CD14-positive monocyte (primary cell): ENCODE results near the gene TNPO1. TPM values are rescaled to one million over a fixed set of nuclear protein-coding genes. Genes with fewer than 3 reads are reported as not detected.

ENCODE experiments used
- DNase-seq, 3 donors: peaks; one replicate each; pipeline ENCODE4 v3.0.0-alpha.2; 2011 to 2022
- H2AFZ ChIP-seq: 2 replicates; pipeline ENCODE4 v1.6.0; 2012; ENCODE audit warnings: mild to moderate bottlenecking, low read depth, low read length, inconsistent platforms; ENCODE audit not compliant: insufficient read depth, poor library complexity, severe bottlenecking
- H3K27ac ChIP-seq, 2 donors: 1 replicate in 1 of 2; 2 replicates in 1 of 2; pipeline ENCODE4 v1.5.1; 2012 to 2013; ENCODE audit warnings: low read length in 2 of 2, control low read depth in 1 of 2, inconsistent platforms in 1 of 2, low read depth in 1 of 2, mild to moderate bottlenecking in 1 of 2
- H3K27me3 ChIP-seq, 2 donors: one replicate each; pipeline versions ENCODE4 v1.6.0 to v1.6.1; 2011 to 2013; ENCODE audit warnings: low read length in 2 of 2; ENCODE audit not compliant: control insufficient read depth in 2 of 2, insufficient read depth in 2 of 2
- H3K36me3 ChIP-seq, 2 donors: replicated peaks in 1 of 2; 1 replicate in 1 of 2; 2 replicates in 1 of 2; pipeline versions ENCODE4 v1.5.1 to v1.6.1; 2012 to 2013; ENCODE audit warnings: low read length in 2 of 2, control low read depth in 1 of 2, inconsistent platforms in 1 of 2, mild to moderate bottlenecking in 1 of 2; ENCODE audit not compliant: insufficient read depth in 2 of 2, control insufficient read depth in 1 of 2
- H3K4me1 ChIP-seq, 2 donors: 1 replicate in 1 of 2; 2 replicates in 1 of 2; pipeline versions ENCODE4 v1.5.1 to v1.6.1; 2012 to 2013; ENCODE audit warnings: low read length in 2 of 2, control low read depth in 1 of 2, inconsistent platforms in 1 of 2, mild to moderate bottlenecking in 1 of 2, moderate library complexity in 1 of 2; ENCODE audit not compliant: insufficient read depth in 2 of 2, control insufficient read depth in 1 of 2
- H3K4me2 ChIP-seq: replicated peaks from 2 replicates; pipeline ENCODE3; 2012; ENCODE audit warnings: low read length, moderate library complexity, mild to moderate bottlenecking; ENCODE audit not compliant: poor library complexity, severe bottlenecking; ENCODE audit errors: extremely low read depth
- H3K4me3 ChIP-seq, 3 experiments: fragments of 200-600 bp in 1 of 3; sonication (generic) in 1 of 3; replicated peaks in 1 of 3; 1 replicate in 2 of 3; 2 replicates in 1 of 3; pipeline ENCODE4 v1.5.1; 2011 to 2013; ENCODE audit warnings: low read length in 3 of 3, mild to moderate bottlenecking in 3 of 3, control low read depth in 2 of 3, low read depth in 2 of 3, inconsistent platforms in 1 of 3, moderate library complexity in 1 of 3
- H3K79me2 ChIP-seq: 2 replicates; pipeline ENCODE4 v1.6.0; 2012; ENCODE audit warnings: mild to moderate bottlenecking, control low read depth, inconsistent platforms, low read length, moderate library complexity; ENCODE audit not compliant: insufficient read depth
- H3K9ac ChIP-seq: 2 replicates; pipeline ENCODE4 v1.6.0; 2017; ENCODE audit warnings: low read length, mild to moderate bottlenecking; ENCODE audit not compliant: insufficient read depth, poor library complexity, severe bottlenecking
- H3K9me3 ChIP-seq, 2 donors: replicated peaks in 1 of 2; 1 replicate in 1 of 2; 2 replicates in 1 of 2; pipeline versions ENCODE4 v1.5.1 to v1.6.1; 2012 to 2013; ENCODE audit warnings: low read length in 2 of 2, control low read depth in 1 of 2; ENCODE audit not compliant: control insufficient read depth in 1 of 2, insufficient read depth in 1 of 2
- H4K20me1 ChIP-seq: 2 replicates; pipeline ENCODE4 v1.6.0; 2012; ENCODE audit warnings: mild to moderate bottlenecking, low read length, control low read depth, moderate library complexity; ENCODE audit not compliant: insufficient read depth
- H3K27ac Mint-ChIP-seq, 7 donors: one replicate each; pipeline ENCODE4 v1.8.0; 2020; ENCODE audit warnings: mild to moderate bottlenecking in 7 of 7, mixed read lengths in 7 of 7, moderate library complexity in 6 of 7, inconsistent platforms in 2 of 7
- H3K27me3 Mint-ChIP-seq, 3 donors: one replicate each; pipeline ENCODE4 v1.8.0; 2021 to 2022; ENCODE audit warnings: low read depth in 3 of 3, mild to moderate bottlenecking in 3 of 3, mixed read lengths in 3 of 3, moderate library complexity in 3 of 3, inconsistent platforms in 1 of 3
- H3K36me3 Mint-ChIP-seq, 2 donors: one replicate each; pipeline ENCODE4 v1.8.0; 2020; ENCODE audit warnings: mixed read lengths in 2 of 2, inconsistent platforms in 1 of 2, mild to moderate bottlenecking in 1 of 2
- H3K4me1 Mint-ChIP-seq: one replicate; pipeline ENCODE4 v1.8.0; 2020; ENCODE audit warnings: mild to moderate bottlenecking, mixed read lengths
- H3K4me3 Mint-ChIP-seq, 2 donors: one replicate each; pipeline ENCODE4 v1.8.0; 2020; ENCODE audit warnings: mild to moderate bottlenecking in 2 of 2, mixed read lengths in 2 of 2, moderate library complexity in 1 of 2
- H3K9me3 Mint-ChIP-seq, 7 donors: one replicate each; pipeline ENCODE4 v1.8.0; 2020 to 2022; ENCODE audit warnings: mixed read lengths in 7 of 7, mild to moderate bottlenecking in 6 of 7, moderate library complexity in 6 of 7, inconsistent platforms in 2 of 7
- CTCF ChIP-seq: fragments of 200-600 bp; IDR thresholded peaks from one replicate; pipeline ENCODE4 v1.8.0; 2022; ENCODE audit warnings: antibody characterized with exemption, mild to moderate bottlenecking
- whole genome bisulfite sequencing: methylation state at CpG from one replicate; pipeline ENCODE4 v1.1.5; 2013; ENCODE audit warnings: missing lambda C conversion rate; ENCODE audit not compliant: insufficient coverage; 5-methylcytosine and 5-hydroxymethylcytosine counted together
- intact Hi-C, 2 donors: fragments of 100-400 bp; cut with micrococcal nuclease; formaldehyde crosslinking; loops; one replicate each; pipeline versions ENCODE4 v1.15.0 to v1.15.1; 2023
- polyA plus RNA-seq, 3 donors: library from polyadenylated mRNA; depleted of rRNA in 1 of 3; unstranded in 2 of 3; stranded (reverse) in 1 of 3; fragments of 300-500 nt in 2 of 3; fragments of >200 nt in 1 of 3; fragmentation: Illumina TruSeq in 2 of 3; gene quantifications; 1 replicate in 2 of 3; 2 replicates in 1 of 3; pipeline ENCODE4 v1.2.3, GENCODE V29; 2012 to 2021
- small RNA-seq: library from RNA; depleted of rRNA; stranded (forward); fragments of <200 nt; gene quantifications from one replicate; pipeline ENCODE3, GENCODE V24; 2012; ENCODE audit warnings: low read depth; ENCODE audit not compliant: insufficient read length

The TNPO1 gene
- polyA plus RNA-seq, 3 donors: 9.3 to 28.1 (median 26.3) TPM

GRCh38 chr5:72957337-72957736 is 140.9 kb downstream of the TNPO1 start:
- intact Hi-C loops: loop anchor here in 1 of 2 donors (5.0 kb wide), 1 partner anchor 140 kb away; the partner anchor contains the start of gene TNPO1
- Histone ChIP-seq H4K20me1 (peaks cover 52% of the 10 kb centered on the region), H3K9me3 (no peaks in the 10 kb centered on the region), H3K4me1 (peaks cover 20 to 32% of the 10 kb centered on the region in 2 donors), H3K36me3 (no peaks in the 10 kb centered on the region), H2AFZ (no peak overlapping the region), H3K27ac (no peak overlapping the region), H3K79me2 (peaks cover 25% of the 10 kb centered on the region), H3K4me3 (peak overlapping the region in 2 of 3 experiments; percentile 84 to 86), H3K9ac (no peak overlapping the region), H3K4me2 (peak overlapping the region; percentile 84), H3K27me3 (peaks cover 0 to 35% of the 10 kb centered on the region in 2 donors)
- WGBS: no CpG with 5 or more reads among the region's 1 CpG
- Mint-ChIP-seq H3K4me1 (peaks cover 25% of the 10 kb centered on the region), H3K4me3 (peak overlapping the region; percentile 85 to 93), H3K36me3 (peaks cover 4 to 13% of the 10 kb centered on the region in 2 donors), H3K9me3 (no peaks in the 10 kb centered on the region), H3K27me3 (peaks cover 10 to 17% (median 13%) of the 10 kb centered on the region in 3 donors), H3K27ac (peak overlapping the region in 1 of 7 donors; percentile 64)
- DNase-seq: no peak
- no peak for TF ChIP-seq CTCF

GRCh38 chr5:72959257-72959656 is 142.8 kb downstream of the TNPO1 start:
- Mint-ChIP-seq H3K4me1 (peaks cover 22% of the 10 kb centered on the region), H3K27ac (no peak overlapping the region), H3K4me3 (no peak overlapping the region), H3K27me3 (peaks cover 10 to 17% (median 10%) of the 10 kb centered on the region in 3 donors), H3K36me3 (peaks cover 4 to 11% of the 10 kb centered on the region in 2 donors), H3K9me3 (no peaks in the 10 kb centered on the region)
- intact Hi-C loops: loop anchor here in 1 of 2 donors (5.0 kb wide), 1 partner anchor 142 kb away; the partner anchor contains the start of gene TNPO1
- no peak overlapping the region for H2AFZ ChIP-seq
- no peak overlapping the region for H3K27ac ChIP-seq
- H3K79me2 ChIP-seq: peaks cover 26% of the 10 kb centered on the region
- TF ChIP-seq CTCF: no peak
- peaks cover 71% of the 10 kb centered on the region for H4K20me1 ChIP-seq
- H3K9ac ChIP-seq: no peak overlapping the region
- H3K4me2 ChIP-seq: no peak overlapping the region
- no CpG with 5 or more reads among the region's 1 CpG for WGBS
- no peak for DNase-seq
- peaks cover 16 to 22% of the 10 kb centered on the region in 2 donors for H3K4me1 ChIP-seq
- peaks cover 0 to 28% of the 10 kb centered on the region in 2 donors for H3K27me3 ChIP-seq
- no peaks in the 10 kb centered on the region for H3K36me3 ChIP-seq
- H3K4me3 ChIP-seq: no peak overlapping the region
- H3K9me3 ChIP-seq: no peaks in the 10 kb centered on the region

Small RNAs within 50 kb of the gene (small RNA-seq; reads per million reads assigned to genes)
- gene MIR4804 (not detected), gene RF00019 (not detected)

Other genes starting within 250 kb of the TNPO1 start
- gene FCHO2, start 139.4 kb downstream of the TNPO1 start, polyA plus RNA-seq: 10 to 100 TPM in 1 of 3 donors, 1 to 10 TPM in 2; 8.3 to 10.1 (median 9.9) TPM